ENCODE measurements around the gene SLC24A3. TPM values are rescaled to one million over a fixed set of nuclear protein-coding genes. Genes with fewer than 3 reads are reported as not detected.

SLC24A3 gene
- total RNA-seq, 4 donors from 2014 or later = 2.3 to 6.9 (median 5.4) TPM

GRCh38 chr20:19566226-19566945 lies 353.9 kb downstream of the SLC24A3 start:
- 56 to 62% methylated on average over 3 of the region's 3 CpGs for WGBS, 2 donors
- TF ChIP-seq CTCF (IDR thresholded peaks at IDR 0.05) (no peak), POLR2A (IDR thresholded peaks at IDR 0.05) (no peak)
- no peak for DNase-seq (ENCODE audit: low spot score in 2 of 2)
- intact Hi-C loops (cut with DNase I; ENCODE audit: low total_unique reads) = no loop called here
- H3K4me3 ChIP-seq (ENCODE audit: low read depth, poor library complexity, severe bottlenecking) = no peak overlapping the region

GRCh38 chr20:19568128-19568527 lies 355.7 kb downstream of the SLC24A3 start:
- H3K4me3 ChIP-seq (ENCODE audit: low read depth, poor library complexity, severe bottlenecking) = no peak overlapping the region
- TF ChIP-seq POLR2A (IDR thresholded peaks at IDR 0.05) = no peak
- TF ChIP-seq CTCF (IDR thresholded peaks at IDR 0.05) = no peak
- WGBS, 2 donors = 90 to 92% methylated on average over 2 of the region's 2 CpGs
- intact Hi-C loops (cut with DNase I; ENCODE audit: low total_unique reads) = no loop called here
- no peak for DNase-seq (ENCODE audit: low spot score in 2 of 2)

- no peak for DNase-seq (ENCODE audit: low spot score in 2 of 2)
- intact Hi-C loops (cut with DNase I; ENCODE audit: low total_unique reads) = no loop called here
- no peak overlapping the region for H3K4me3 ChIP-seq (ENCODE audit: low read depth, poor library complexity, severe bottlenecking)
- WGBS, 2 donors = 85 to 90% methylated on average over 2 of the region's 2 CpGs
- TF ChIP-seq POLR2A (IDR thresholded peaks at IDR 0.05) (no peak), CTCF (IDR thresholded peaks at IDR 0.05) (no peak)
These were observed 359.6 kb downstream of the SLC24A3 start for GRCh38 chr20:19571996-19572395.

- intact Hi-C loops (cut with DNase I; ENCODE audit: low total_unique reads) = no loop called here
- H3K4me3 ChIP-seq (ENCODE audit: low read depth, poor library complexity, severe bottlenecking) = no peak overlapping the region
- TF ChIP-seq POLR2A (IDR thresholded peaks at IDR 0.05) (no peak), CTCF (IDR thresholded peaks at IDR 0.05) (no peak)
- WGBS, 2 donors = 94% methylated on average over 3 of the region's 3 CpGs
- DNase-seq (ENCODE audit: low spot score in 2 of 2) = no peak
These were observed 365.2 kb downstream of the SLC24A3 start for GRCh38 chr20:19577692-19578091.

- H3K4me3 ChIP-seq (ENCODE audit: low read depth, poor library complexity, severe bottlenecking) = no peak overlapping the region
- 83 to 91% methylated on average over 7 of the region's 7 CpGs for WGBS, 2 donors
- intact Hi-C loops (cut with DNase I; ENCODE audit: low total_unique reads) = loop anchor here (10.0 kb wide), 1 partner anchor 378 kb away; no protein-coding TSS in a partner anchor
- no peak for TF ChIP-seq POLR2A (IDR thresholded peaks at IDR 0.05)
- DNase-seq (ENCODE audit: low spot score in 2 of 2) = no peak
These were observed 370.3 kb downstream of the SLC24A3 start for GRCh38 chr20:19582782-19583181.

GRCh38 chr20:19583532-19584175 lies 371.2 kb downstream of the SLC24A3 start:
- intact Hi-C loops (cut with DNase I; ENCODE audit: low total_unique reads) = loop anchor here (10.0 kb wide), 1 partner anchor 379 kb away; no protein-coding TSS in a partner anchor
- no peak for TF ChIP-seq CTCF (IDR thresholded peaks at IDR 0.05)
- no peak for TF ChIP-seq POLR2A (IDR thresholded peaks at IDR 0.05)
- no peak overlapping the region for H3K4me3 ChIP-seq (ENCODE audit: low read depth, poor library complexity, severe bottlenecking)
- WGBS, 2 donors = 72 to 79% methylated on average over 12 of the region's 12 CpGs
- peak; percentile 55 to 94 for DNase-seq (ENCODE audit: low spot score in 2 of 2)
